Activated CD4-positive, alpha-beta T cell treated with anti-CD3 and anti-CD28 coated beads for 24 hours (primary cell): ENCODE results near the gene IGFBPL1.
A peak's percentile ranks its signal among the peaks of the same experiment; 100 is the strongest.

Experiments
- DNase-seq, 2 donors: peaks; one replicate each; pipeline ENCODE4 v3.0.0-alpha.2; 2020; ENCODE audit warnings: low read depth in 2 of 2

IGFBPL1 gene

GRCh38 chr9:38395653-38396370, 28.4 kb downstream of the IGFBPL1 start:
- no peak for DNase-seq

GRCh38 chr9:38394416-38394815, 29.8 kb downstream of the IGFBPL1 start:
- no peak for DNase-seq

- DNase-seq = no peak
Observed at GRCh38 chr9:38393128-38393796, 31.0 kb downstream of the IGFBPL1 start.

GRCh38 chr9:38392235-38393127, 31.8 kb downstream of the IGFBPL1 start, which contains the start of gene ALDH1B1:
ALDH1B1 (plus strand) TSS chr9:38392702; CDS start chr9:38395749, 3,047 bp downstream.
- DNase-seq = peak; percentile 55 to 62

- no peak for DNase-seq
Observed at GRCh38 chr9:38391278-38392118, 32.8 kb downstream of the IGFBPL1 start.

- DNase-seq = no peak
Observed at GRCh38 chr9:38390851-38391250, 33.4 kb downstream of the IGFBPL1 start.

- DNase-seq = no peak
Observed at GRCh38 chr9:38390442-38390841, 33.8 kb downstream of the IGFBPL1 start.

GRCh38 chr9:38389313-38389712, 34.9 kb downstream of the IGFBPL1 start:
- DNase-seq = no peak

- no peak for DNase-seq
Observed at GRCh38 chr9:38388283-38389223, 35.7 kb downstream of the IGFBPL1 start.

- no peak for DNase-seq
Observed at GRCh38 chr9:38387751-38388150, 36.5 kb downstream of the IGFBPL1 start.

- DNase-seq = no peak
Observed at GRCh38 chr9:38387066-38387465, 37.2 kb downstream of the IGFBPL1 start.

- DNase-seq = no peak
Observed at GRCh38 chr9:38386319-38386895, 37.8 kb downstream of the IGFBPL1 start.

GRCh38 chr9:38385896-38386295, 38.4 kb downstream of the IGFBPL1 start:
- DNase-seq = no peak

- DNase-seq = no peak
Observed at GRCh38 chr9:38384990-38385848, 39.0 kb downstream of the IGFBPL1 start.

GRCh38 chr9:38382141-38382540, 42.1 kb downstream of the IGFBPL1 start:
- DNase-seq = no peak

GRCh38 chr9:38380872-38381534, 43.3 kb downstream of the IGFBPL1 start:
- no peak for DNase-seq

GRCh38 chr9:38380230-38380871, 43.9 kb downstream of the IGFBPL1 start:
- DNase-seq = no peak
